HepG2 (cell line): ENCODE data around the gene PNKD. TPM values are rescaled to one million over a fixed set of nuclear protein-coding genes. Genes with fewer than 3 reads are reported as not detected.

ENCODE experiments used
- FOXA1 ChIP-seq, 2 experiments: fragments of 450-650 bp in 1 of 2; sonication (generic) in 1 of 2; formaldehyde crosslinking in 1 of 2; IDR thresholded peaks; 2 replicates each; pipeline versions ENCODE4 v1.4.0 to v1.6.1; 2016 to 2020; ENCODE audit warnings: missing genetic modification reagents in 1 of 2
- HNRNPK ChIP-seq: fragments of 200-400 bp; formaldehyde crosslinking; IDR thresholded peaks from 2 replicates; pipeline ENCODE4 v1.6.1; 2018; ENCODE audit warnings: low read length, low read depth, moderate library complexity, mild to moderate bottlenecking; ENCODE audit not compliant: poor library complexity, severe bottlenecking
- PCBP2 ChIP-seq: fragments of 200-400 bp; formaldehyde crosslinking; optimal IDR thresholded peaks from 2 replicates; pipeline ENCODE3; 2018; ENCODE audit warnings: low read length, low read depth; ENCODE audit not compliant: poor library complexity, severe bottlenecking
- PHF8 ChIP-seq: sonication (generic); formaldehyde crosslinking; IDR thresholded peaks from 2 replicates; pipeline ENCODE4 v1.5.0; 2020; ENCODE audit warnings: missing genetic modification reagents
- PREB ChIP-seq: sonication (generic); formaldehyde crosslinking; IDR thresholded peaks from 2 replicates; pipeline ENCODE4 v1.4.0; 2020; ENCODE audit warnings: missing genetic modification reagents
- RXRA ChIP-seq: sonication (generic); formaldehyde crosslinking; IDR thresholded peaks from 2 replicates; pipeline ENCODE4 v1.5.1; 2020; ENCODE audit warnings: missing genetic modification reagents
- TBX2 ChIP-seq: sonication (generic); formaldehyde crosslinking; IDR thresholded peaks from 2 replicates; pipeline ENCODE4 v1.5.0; 2020; ENCODE audit warnings: missing genetic modification reagents, mild to moderate bottlenecking, borderline replicate concordance
- ZHX2 ChIP-seq, 2 experiments: sonication (generic) in 1 of 2; formaldehyde crosslinking in 1 of 2; IDR thresholded peaks; 2 replicates each; pipeline versions ENCODE4 v1.6.1 to v1.9.0; 2014 to 2022; ENCODE audit warnings: antibody characterized with exemption in 1 of 2, borderline replicate concordance in 1 of 2, inconsistent platforms in 1 of 2, low read depth in 1 of 2, missing genetic modification reagents in 1 of 2
- ZNF136 ChIP-seq: sonication (generic); formaldehyde crosslinking; IDR thresholded peaks from 2 replicates; pipeline ENCODE4 v1.8.1; 2022; ENCODE audit warnings: low read depth, mild to moderate bottlenecking, moderate library complexity, missing genetic modification reagents
- ZNF407 ChIP-seq: sonication (generic); formaldehyde crosslinking; IDR thresholded peaks from one replicate; pipeline ENCODE4 v1.5.1; 2020; ENCODE audit warnings: mild to moderate bottlenecking, missing genetic modification reagents; ENCODE audit errors: not compliant biosample characterization
- ZNF496 ChIP-seq: sonication (generic); formaldehyde crosslinking; IDR thresholded peaks from 2 replicates; pipeline ENCODE4 v1.8.1; 2023; ENCODE audit warnings: mild to moderate bottlenecking, moderate library complexity, missing genetic modification reagents; ENCODE audit not compliant: insufficient replicate concordance
- polyA plus RNA-seq, 8 experiments: library from polyadenylated mRNA; depleted of rRNA in 3 of 8; stranded (reverse) in 7 of 8; unstranded in 1 of 8; fragments of >200 nt; fragmentation: Illumina TruSeq in 4 of 8; extraction: Trizol in 4 of 8; gene quantifications; 2 replicates each; pipeline versions ENCODE4 v1.2.1 to v1.2.3, GENCODE V29; 2011 to 2016; ENCODE audit warnings: low read depth in 4 of 8, missing spikeins in 1 of 8, mixed read lengths in 1 of 8; ENCODE audit not compliant: insufficient read depth in 1 of 8
- total RNA-seq, 5 experiments: library from RNA; depleted of rRNA; stranded (reverse); fragments of >200 nt; fragmentation: Illumina TruSeq; extraction: Trizol; gene quantifications; 2 replicates each; pipeline ENCODE4 v1.2.3, GENCODE V29; 2016; ENCODE audit warnings: low read depth in 1 of 5

The PNKD gene
- total and polyA plus RNA-seq, 2 of the 13 experiments (the other 11 are each of a cell fraction or from before 2014, with no cell fraction given), result 55.9 to 80.4 TPM

GRCh38 chr2:218272531-218273212 is 2.4 kb downstream of the PNKD start (continued):
- TF ChIP-seq ZNF407 (CRISPR knock-in tag), result peak; percentile 77
- TF ChIP-seq HNRNPK, result no peak
- TF ChIP-seq ZNF496 (CRISPR knock-in tag), result no peak
- TF ChIP-seq RXRA, result peak; percentile 52; the same call in 1 of the 2 replicates
- peak; percentile 56; the same call in 1 of the 2 replicates for TF ChIP-seq TBX2
- TF ChIP-seq ZHX2 (IDR thresholded peaks at IDR 0.05; ENCODE audit: low read depth), result no peak
- TF ChIP-seq ZHX2 (CRISPR knock-in tag; IDR thresholded peaks at IDR 0.05; ENCODE audit: borderline replicate concordance), result 0 out of 2 replicates have a peak, but pooled peaks have one; percentile 31
- TF ChIP-seq PCBP2, result no peak
- TF ChIP-seq FOXA1 (IDR thresholded peaks at IDR 0.05), result no peak
- TF ChIP-seq FOXA1 (CRISPR knock-in tag; IDR thresholded peaks at IDR 0.05), result peak; percentile 66
- 0 out of 2 replicates have a peak, but pooled peaks have one; percentile 57 for TF ChIP-seq ZNF136 (CRISPR knock-in tag)
- no peak; the same call in 1 of the 2 replicates for TF ChIP-seq PHF8 (CRISPR knock-in tag)
- TF ChIP-seq PREB (CRISPR knock-in tag), result no peak
